Lung microvascular endothelial cell (primary cell): ENCODE measurements around the gene PPTC7. TPM values are rescaled to one million over a fixed set of nuclear protein-coding genes. Genes with fewer than 3 reads are reported as not detected.
"Not testable (repeated sequence)": the region's sequence is repeated elsewhere in the genome, so short reads cannot be mapped to it uniquely, and the experiment has no call there.

Experiments
- DNase-seq, 2 donors: peaks; one replicate each; pipeline versions ENCODE4 v3.0.0 to v3.0.0-alpha.2; 2010; ENCODE audit warnings: low read depth in 2 of 2
- total RNA-seq: library from RNA; depleted of rRNA; stranded (reverse); fragments of >200 nt; gene quantifications from 2 replicates; pipeline ENCODE4 v1.2.1, GENCODE V29; 2014

Gene PPTC7
- total RNA-seq, 1 donor from 2014 or later, result 8.3 TPM

DNA sequence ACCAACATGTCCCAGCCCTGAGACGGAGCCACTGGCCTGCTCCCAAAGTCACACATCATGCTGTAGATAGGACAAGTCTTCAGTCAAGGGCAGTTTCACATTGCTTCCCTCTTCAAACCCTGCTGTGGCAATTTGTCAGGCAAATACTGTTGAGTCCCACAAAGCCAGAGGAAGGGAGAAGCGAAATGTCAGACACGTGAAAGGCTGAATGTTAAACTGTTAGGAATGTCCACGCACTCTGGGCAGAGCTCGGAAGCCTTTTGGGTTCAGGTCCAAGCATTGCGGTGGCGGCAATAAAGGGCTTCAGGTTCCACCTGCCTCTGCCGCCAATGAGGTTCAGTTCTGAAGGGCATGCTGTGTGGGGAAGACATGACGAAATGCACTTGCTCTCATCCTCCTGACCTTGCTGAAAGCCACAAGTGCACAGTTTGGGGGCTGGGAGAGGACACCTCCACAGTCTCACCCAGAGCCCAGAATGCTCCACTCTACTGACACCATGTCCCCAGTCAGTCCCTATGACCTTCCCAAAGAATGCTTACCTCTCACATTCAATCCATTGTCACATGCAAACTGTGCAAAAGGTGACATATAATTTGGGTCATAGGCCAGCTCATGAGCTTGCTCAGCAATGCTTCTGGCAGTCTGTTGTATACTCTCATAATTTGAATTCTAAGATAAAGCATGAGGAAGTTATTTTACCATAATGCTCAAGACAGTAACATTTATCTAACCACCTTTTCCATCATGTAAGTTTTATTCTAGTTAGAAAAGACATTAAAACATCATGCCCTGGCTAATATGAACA, 45.3 kb downstream of the PPTC7 start:
- DNase-seq, result no peak

DNA sequence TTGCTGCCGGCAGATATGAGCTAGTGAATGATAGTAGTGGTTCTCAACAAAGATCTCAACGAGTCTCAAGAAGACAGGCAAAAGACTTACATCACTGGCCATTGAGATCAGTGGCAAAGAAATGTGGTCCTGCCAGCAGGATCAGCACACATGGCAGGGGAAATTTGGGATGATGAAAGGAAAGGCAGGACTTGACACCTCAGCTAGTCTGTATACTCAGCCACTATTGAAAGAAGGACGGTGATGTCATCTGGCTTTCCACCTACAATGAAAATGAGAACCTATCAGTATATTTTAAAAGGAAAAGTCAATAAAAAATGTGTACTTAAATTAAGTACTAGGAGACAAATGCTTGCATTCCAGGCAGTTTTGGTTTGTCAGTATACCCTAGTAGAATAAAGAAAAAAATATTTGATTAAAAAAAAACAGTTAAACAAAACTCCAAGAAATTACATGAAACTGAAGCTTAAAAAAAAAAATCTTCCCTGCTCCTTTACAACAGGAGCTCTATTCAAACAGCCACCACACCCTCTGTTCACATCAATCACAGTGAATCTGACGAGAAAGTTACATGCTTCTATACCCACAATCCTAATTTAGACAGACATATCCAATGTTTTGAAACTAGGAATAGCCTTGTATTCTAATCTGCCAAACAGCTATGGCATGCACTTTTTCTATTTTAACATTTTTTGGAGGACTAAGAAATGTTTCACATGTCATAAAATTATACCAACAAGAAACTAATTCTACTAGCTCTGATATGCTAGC, 46.1 kb downstream of the PPTC7 start:
- DNase-seq, result no peak

DNA sequence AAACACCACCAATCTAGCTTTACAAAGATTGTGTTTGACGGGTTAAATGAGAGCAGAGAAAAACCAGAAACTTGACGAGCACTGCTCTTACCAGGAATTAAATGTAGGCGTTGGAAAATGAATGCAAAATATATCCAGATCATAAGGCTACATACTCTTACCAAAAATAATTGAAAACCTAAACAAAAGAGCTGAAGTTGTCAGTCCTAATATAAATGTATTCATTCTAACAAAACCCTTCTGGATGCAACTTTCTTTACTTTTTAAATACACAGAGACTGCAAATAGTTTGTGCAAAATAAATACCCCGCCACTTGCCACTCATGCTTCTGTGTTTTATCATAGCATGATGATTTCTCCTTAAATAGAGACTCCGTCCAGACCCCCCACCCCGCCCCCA, 48.3 kb downstream of the PPTC7 start:
- no peak for DNase-seq

DNA sequence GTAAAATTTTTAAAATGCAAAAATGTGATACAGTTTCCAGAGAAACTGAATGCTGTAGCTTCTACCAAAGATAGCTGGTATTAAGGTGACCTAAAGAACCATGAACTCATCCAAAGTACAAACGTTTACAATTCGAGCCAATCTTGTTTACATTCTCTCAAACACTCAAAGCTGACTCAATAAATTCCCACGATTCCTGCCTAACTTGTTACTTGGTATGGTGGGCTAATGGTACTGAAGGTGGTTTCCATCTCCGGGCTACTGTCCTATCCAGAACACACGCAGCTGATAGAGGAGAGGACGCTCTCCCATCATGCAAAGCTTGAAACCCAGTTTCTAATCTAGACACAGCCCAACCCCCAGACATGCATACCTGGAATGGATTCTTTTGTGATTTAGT, 49.5 kb downstream of the PPTC7 start:
- peak in 1 of 2 donors; percentile 55 for DNase-seq

DNA sequence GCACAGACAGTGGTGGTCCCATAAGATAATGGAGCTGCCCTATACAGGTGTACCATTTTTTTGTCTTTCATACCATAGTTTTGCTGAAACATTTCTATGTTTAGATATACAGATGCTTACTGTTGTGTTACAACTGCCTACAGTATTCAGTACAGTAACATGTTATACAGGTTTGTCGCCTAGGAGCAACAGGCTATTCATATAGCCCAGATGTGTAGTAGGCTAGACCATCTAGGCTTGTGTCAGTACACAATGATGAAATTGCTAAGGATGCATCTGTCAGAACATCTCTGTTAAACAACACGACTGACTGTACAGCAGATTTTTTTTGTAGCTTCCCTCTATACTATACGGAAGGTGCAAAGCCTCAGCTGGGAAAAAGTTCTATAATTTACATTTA, 50.5 kb downstream of the PPTC7 start:
- DNase-seq, result no peak

DNA sequence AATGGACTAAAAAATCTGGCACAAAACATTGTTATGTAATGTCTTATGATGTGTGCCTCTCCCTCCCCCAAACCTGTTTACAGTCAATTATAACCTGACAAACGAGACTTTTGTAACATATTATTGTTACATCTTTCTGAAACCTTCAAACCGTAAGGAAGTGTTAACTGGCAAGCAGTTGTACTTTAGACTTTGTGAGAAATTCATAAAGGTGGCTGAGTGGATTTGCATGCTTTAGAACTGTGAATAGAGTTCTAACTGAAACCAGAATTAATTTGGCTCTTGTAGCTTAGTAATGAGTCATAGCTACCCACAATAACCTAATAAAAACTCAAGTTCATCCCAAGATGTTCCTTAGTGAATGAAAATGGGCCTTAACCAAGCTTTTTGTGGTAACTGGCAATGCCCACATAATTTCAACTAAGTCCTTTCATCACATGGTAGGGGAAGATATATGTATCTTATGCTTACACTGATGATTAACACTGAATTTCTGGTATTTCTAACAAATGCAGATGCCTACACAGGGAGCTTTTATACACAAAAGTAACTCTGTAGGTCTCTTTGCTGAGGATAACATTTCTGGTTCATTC, 51.3 kb downstream of the PPTC7 start:
- DNase-seq, result peak in 1 of 2 donors; percentile 13

DNA sequence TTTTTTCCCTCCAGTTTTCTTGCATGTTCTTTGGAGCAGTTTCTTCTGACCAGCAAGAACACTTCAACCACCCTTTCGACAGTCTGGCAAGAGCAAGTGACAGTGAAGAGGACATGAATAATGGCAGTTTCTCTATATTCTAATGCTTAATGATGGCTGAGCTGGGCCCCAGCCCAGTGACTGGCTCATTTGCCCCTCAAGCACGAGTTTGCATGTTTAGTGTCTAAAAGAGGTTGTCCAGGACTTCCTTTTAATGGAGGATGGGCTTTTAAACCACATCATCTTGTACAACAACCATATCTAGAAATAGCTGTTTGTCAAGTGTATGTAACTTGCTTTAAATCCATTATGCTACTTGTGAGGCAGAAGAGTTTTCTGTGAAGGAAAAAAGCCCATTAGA, 52.6 kb downstream of the PPTC7 start:
- no peak for DNase-seq

DNA sequence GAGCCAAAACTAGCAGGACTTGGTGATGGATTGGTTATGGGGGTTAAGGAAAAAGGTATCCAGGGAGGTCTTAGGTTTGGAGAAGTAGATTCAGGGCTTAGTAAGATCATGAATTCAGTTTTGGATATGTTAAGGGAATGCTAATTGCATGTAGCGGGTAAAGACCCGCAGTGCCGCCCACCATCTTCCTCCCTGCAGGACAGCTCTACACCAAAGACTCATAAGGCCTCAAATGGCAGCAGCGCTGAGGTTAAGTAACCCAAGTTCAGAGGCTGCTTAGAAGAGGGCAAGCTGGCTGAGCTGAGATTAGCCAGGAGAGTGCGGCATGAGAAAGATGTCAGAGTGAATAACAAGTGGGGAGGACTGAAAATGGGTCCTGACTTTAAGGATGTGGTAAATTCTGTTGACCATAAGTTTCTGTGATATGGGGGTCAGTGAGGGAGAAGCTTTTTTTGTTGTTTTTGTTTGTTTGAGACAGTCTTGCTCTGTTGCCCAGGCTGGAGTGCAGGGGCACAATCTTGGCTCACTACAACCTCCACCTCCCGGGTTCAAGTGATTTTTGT, 54.8 kb downstream of the PPTC7 start:
- no peak for DNase-seq

DNA sequence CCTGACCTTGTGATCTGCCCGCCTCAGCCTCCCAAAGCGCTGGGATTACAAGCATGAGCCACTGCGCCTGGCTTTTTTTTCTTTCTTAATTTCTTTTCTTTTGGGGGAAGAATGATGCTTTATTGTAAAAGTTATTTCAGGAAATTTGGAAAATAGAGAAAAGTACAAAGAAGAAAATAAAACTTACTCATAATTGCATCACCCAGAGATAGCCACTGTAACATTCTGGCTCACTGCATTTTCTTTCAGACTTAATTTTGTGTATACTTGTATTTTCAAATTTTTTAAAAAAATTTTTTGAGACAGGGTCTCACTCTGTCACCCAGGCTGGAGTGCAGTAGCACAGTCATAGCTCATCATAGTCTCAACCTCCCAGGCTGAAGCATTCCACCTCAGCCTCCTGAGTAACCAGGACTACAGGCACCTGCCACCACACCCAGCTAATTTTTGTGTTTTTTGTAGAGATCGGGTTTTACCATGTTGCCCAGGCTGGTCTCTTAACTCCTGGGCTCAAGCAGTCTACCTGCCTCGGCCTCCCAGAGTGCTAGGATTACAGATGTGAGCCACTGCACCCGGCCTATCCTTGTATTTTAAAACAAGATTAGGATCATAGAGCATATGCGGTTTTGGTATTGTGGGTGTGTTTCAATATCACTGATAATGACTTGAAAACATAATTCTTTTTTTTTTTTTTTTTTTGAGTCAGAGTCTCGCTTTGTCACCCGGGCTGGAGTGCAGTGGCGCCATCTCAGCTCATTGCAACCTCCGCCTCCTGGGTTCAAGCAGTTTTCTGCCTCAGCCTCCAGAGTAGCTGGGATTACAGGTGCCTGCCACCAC, 62.0 kb downstream of the PPTC7 start:
- not testable (repeated sequence) for DNase-seq

DNA sequence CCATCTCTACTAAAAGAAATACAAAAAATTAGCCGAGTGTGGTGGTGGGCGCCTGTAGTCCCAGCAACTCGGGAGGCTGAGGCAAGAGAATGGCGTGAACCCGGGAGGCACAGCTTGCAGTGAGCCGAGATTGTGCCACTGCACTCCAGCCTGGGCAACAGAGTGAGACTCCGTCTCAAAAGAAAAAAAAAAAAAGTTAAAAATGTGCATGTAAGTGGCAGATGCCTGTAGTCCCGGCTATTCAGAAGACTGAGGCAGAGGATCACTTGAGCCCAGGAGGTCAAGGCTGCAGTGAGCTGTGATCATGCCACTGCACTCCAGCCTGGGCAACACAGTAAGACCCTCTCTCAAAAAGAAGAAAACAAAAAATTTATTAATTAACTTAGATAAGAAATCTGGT, 65.1 kb downstream of the PPTC7 start:
- not testable (repeated sequence) for DNase-seq

DNA sequence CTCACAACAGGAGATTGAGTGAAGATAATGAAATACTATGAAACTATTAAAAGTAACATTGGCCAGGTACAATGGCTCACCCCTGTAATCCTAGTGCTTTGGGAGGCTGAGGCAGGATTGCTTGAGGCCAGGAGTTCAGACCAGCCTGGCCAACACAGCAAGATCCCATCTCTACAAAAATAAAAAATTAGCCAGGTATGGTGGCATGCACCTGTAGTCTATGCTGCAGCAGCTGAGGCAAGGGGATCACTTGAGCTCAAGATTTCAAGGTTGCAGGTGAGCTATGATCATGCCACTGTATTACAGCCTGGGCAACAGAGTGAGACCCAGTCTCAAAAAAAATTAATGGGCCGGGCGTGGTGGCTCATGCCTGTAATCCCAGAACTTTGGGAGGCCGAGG, 66.1 kb downstream of the PPTC7 start:
- DNase-seq, result no peak

DNA sequence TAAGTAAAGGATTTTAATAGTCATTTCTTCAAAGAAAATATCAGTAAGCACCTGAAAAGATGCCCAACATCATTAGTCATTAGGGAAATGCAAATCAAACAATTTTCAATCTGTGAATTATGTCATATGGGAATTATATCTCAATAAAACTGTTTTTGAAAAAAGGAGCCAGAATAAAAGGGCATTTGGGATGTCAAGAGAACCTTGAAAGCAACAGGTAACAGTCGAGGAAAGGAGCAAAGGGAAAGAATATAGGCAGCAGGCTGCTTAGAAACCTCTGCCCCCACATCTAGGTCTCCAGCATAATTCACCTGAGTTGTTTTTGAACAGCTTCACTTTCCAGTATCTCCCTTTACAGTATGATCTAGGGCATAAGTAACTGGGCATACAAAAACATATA, 68.8 kb downstream of the PPTC7 start:
- DNase-seq, result no peak

DNA sequence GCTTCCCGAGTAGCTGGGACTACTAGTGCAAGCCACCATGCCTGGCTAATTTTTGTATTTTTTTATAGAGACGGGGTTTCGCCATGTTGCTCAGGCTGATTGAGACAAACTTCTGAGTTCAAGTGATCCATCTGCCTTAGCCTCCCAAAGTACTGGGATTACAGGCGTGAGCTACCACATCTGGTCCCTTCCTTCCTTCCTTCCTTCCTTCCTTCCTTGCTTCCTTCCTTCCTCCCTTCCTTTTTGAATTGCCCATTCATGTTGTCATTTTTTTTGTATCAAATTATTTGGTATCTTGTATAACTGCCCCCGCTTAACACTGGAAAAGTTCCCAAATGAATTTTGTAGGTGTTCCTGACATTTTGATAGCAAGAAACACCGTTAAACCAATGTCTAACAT, 69.3 kb downstream of the PPTC7 start:
- DNase-seq, result no peak

DNA sequence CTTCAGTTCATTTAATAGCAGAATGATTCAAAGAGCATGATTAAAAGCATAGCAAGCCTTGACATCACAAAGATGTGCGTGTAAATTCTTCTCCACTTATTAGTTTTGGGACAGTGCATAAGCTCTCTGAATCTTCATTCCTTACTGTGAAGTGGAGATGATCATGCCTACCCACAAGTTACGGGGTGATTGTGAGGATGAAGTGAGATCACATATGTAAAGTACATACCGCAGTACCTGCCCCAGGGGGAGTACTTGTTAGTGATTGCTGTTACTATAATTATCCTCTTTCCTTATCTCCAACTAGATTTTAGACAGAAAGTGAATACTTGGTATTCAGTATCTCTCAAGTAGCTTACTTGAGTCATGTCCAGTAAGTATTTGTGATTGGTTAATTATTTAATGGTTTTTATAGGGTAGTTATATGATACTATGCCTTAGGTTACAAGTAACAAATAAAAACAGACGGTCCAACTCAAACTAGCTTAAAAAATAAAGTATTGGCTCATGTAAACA, 75.0 kb downstream of the PPTC7 start:
- no peak for DNase-seq

DNA sequence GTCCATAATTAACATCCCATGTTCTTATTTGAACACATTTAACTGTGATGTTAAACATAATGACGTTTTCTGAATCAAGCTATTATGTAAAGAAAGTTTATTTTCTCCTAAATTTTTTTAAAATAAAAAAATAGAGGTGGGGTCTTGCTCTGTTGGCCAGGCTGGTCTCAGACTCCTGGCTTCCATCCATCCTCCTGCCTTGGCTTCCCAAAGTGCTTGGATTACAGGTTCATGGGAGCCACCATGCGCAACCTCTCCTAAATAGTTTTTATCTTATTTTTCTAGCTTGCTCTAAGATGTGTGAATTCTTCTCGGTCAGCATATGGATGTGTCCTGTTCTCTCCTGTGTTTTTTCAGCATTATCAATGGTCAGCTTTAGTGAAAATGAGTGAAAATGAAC, 77.8 kb downstream of the PPTC7 start:
- DNase-seq, result no peak

DNA sequence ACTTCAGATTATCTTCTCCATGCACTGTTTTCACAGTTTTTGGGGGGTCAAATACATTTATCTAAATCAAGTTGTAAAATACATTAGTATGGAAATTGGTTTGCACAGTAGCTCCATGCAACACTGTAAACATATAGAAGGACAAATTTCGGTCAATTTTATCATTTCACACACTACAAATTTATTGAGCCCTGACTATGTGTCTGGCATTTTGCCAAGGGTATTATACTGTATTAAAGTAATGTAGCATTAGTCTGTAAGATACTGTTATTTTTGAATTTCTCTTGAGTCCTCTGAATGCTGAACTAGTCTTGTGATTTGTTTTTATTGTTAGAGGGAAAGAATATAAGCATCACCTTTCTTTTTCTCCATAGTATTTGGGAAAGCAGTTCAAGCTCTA, 79.7 kb downstream of the PPTC7 start:
- no peak for DNase-seq

DNA sequence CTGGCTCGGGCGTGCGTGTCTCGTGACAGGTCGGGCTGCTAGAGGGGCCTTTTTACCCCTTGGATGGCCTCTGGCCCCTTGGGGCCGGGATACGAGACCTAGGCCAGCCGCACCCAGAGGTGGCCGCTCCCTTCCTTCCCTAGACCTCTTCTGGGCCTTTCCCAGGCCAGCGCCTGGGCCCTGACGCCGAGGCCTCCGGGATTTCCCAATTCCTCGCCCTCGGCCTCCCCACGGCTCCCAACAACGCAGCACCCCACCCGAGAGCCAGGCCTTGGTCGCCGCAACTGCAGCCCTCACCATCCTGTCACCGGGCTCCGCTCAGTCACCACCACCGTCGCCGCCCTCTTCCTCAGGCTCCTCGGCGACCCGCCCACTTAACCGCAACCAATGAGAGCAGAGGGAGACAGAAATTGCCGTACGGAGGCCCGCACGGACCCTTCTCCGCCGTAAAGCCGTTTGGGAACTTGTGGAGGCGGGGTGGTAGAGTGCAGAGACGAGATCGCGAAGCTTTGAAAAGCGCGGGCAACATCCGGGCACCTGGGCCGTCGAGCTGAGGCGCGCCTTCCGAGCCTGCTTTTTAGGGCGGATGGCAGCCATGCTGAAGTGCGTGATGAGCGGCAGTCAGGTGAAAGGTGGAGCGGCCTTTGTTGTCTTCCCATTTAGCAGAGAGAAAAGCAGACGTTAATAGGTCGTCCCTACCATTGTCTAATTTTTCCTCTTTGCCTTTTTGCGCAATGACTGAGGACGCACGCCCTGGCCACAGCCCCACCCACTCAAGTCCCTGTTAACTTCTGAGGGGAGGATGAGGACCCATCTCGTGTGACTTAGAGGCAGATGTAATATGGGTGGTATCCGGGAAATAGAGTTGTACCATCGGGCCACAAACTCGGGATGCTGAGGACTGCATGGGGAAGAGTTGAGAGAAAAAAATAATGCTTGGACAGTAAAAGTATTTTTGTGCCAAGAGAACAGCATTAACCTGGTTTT, 81.1 kb downstream of the PPTC7 start, which contains the start of the genes RAD9B and VPS29:
Gene RAD9B (plus strand): TSS at position 580 of the 987 bp plus-strand sequence. CDS start 7 bp downstream, at position 587.
Gene VPS29 (minus strand): TSS at position 360 of the 987 bp plus-strand sequence. CDS start 60 bp downstream, at position 300.
- DNase-seq, result peak; percentile 99 to 100

DNA sequence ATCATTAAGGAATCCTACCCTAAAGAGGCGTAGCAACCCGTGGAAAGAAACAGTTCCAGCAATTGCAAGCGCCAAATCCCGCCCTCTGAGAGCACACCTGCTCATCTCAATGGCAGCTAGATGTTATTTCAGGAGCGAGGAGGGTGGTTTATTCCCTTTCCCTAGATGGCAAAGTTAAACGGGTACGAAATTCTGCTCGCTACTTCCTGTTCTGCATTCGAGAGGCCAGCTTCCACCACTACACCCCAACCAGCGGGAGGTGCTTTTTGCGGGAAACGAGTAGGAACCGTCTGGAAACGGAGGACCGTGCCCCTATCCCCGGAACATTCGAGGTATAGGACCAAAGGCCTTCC, 81.7 kb downstream of the PPTC7 start:
- peak; percentile 54 to 56 for DNase-seq

DNA sequence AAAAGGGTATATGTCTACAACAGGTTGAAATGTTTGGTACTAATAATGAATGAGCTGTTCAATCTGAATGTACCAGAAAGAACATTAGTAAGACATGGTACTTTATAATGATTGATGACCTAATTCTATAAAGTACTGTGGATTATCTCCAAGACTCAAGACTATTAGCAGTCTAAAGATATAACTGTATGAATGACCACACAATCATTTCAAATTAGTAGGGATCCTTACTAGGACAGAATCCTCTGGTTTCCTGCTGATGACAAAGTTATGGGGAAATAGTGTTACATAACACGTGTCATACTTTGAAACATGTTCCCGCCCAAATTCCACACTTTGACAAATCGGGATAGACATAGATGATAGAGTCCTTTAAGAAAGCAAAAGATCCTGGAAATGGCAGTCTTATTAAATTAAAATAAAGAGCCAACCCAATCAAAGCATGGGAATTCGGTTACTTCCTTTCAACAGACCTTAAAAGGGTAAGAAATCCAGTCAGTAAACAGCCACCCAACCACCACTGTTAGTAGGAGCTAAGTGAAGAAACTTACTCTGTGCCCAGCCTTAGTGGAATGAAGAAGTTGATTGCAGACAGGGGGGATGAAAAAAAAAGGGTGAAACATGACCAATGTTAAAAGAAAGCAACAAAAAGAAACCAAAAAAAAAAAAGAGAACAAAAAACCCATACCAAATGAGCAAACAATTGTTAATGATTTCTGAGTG, 84.0 kb downstream of the PPTC7 start:
- DNase-seq, result peak; percentile 7 to 33
